HG02763 (cell line): Measurements from ENCODE around the gene CABLES1.

Experiments used
- ATAC-seq: cut with Tn5 transposase; IDR thresholded peaks from one replicate; pipeline ENCODE4 v1.9.1; 2021; ENCODE audit warnings: mild to moderate bottlenecking, moderate library complexity; ENCODE audit not compliant: unreplicated experiment

CABLES1 gene

GRCh38 chr18:23165271-23166068 lies 30.2 kb downstream of the CABLES1 start:
- no peak for ATAC-seq

- no peak for ATAC-seq
Observed at GRCh38 chr18:23166891-23167541, 31.7 kb downstream of the CABLES1 start.

GRCh38 chr18:23169673-23170044 lies 34.4 kb downstream of the CABLES1 start:
- ATAC-seq: no peak

- no peak for ATAC-seq
Observed at GRCh38 chr18:23170137-23170536, 34.9 kb downstream of the CABLES1 start.

- ATAC-seq: no peak
Observed at GRCh38 chr18:23171581-23172156, 36.4 kb downstream of the CABLES1 start.

GRCh38 chr18:23172591-23173380 lies 37.5 kb downstream of the CABLES1 start:
- ATAC-seq: no peak

GRCh38 chr18:23173912-23174311 lies 38.6 kb downstream of the CABLES1 start:
- no peak for ATAC-seq

- no peak for ATAC-seq
Observed at GRCh38 chr18:23176701-23177432, 41.6 kb downstream of the CABLES1 start.

GRCh38 chr18:23177433-23178072 lies 42.3 kb downstream of the CABLES1 start:
- ATAC-seq: no peak

- ATAC-seq: no peak
Observed at GRCh38 chr18:23178201-23178600, 42.9 kb downstream of the CABLES1 start.

- ATAC-seq: no peak
Observed at GRCh38 chr18:23178661-23179081, 43.4 kb downstream of the CABLES1 start.

GRCh38 chr18:23179416-23179815 lies 44.1 kb downstream of the CABLES1 start:
- ATAC-seq: no peak

GRCh38 chr18:23181547-23181946 lies 46.3 kb downstream of the CABLES1 start:
- no peak for ATAC-seq

- ATAC-seq: no peak
Observed at GRCh38 chr18:23182606-23183005, 47.3 kb downstream of the CABLES1 start.

GRCh38 chr18:23183411-23184150 lies 48.3 kb downstream of the CABLES1 start:
- no peak for ATAC-seq

- no peak for ATAC-seq
Observed at GRCh38 chr18:23186781-23187180, 51.5 kb downstream of the CABLES1 start.

- no peak for ATAC-seq
Observed at GRCh38 chr18:23188068-23188760, 52.9 kb downstream of the CABLES1 start.

GRCh38 chr18:23189099-23189498 lies 53.8 kb downstream of the CABLES1 start:
- no peak for ATAC-seq
